Mononuclear cell (primary cell): Measurements from ENCODE around the gene MGAT5. TPM values are rescaled to one million over a fixed set of nuclear protein-coding genes. Genes with fewer than 3 reads are reported as not detected.

Experiments
- H3K27me3 ChIP-seq: 2 replicates; pipeline ENCODE4 v1.6.0; 2011; ENCODE audit warnings: low read length, control low read depth; ENCODE audit not compliant: insufficient read depth
- H3K4me1 ChIP-seq: 2 replicates; pipeline ENCODE4 v1.5.1; 2011; ENCODE audit warnings: mild to moderate bottlenecking, low read length, control low read depth; ENCODE audit not compliant: insufficient read depth
- H3K4me3 ChIP-seq: 2 replicates; pipeline ENCODE4 v1.5.1; 2011; ENCODE audit warnings: mild to moderate bottlenecking, low read length, moderate library complexity
- H3K9me3 ChIP-seq: 2 replicates; pipeline ENCODE4 v1.5.1; 2011; ENCODE audit warnings: low read depth, mild to moderate bottlenecking, control low read depth, low read length
- total RNA-seq: library from RNA; depleted of rRNA; stranded (reverse); fragments of >200 nt; gene quantifications from one replicate; pipeline ENCODE4 v1.2.3, GENCODE V29; 2012

Gene MGAT5
- total RNA-seq, 1 donor = 41.3 TPM

DNA sequence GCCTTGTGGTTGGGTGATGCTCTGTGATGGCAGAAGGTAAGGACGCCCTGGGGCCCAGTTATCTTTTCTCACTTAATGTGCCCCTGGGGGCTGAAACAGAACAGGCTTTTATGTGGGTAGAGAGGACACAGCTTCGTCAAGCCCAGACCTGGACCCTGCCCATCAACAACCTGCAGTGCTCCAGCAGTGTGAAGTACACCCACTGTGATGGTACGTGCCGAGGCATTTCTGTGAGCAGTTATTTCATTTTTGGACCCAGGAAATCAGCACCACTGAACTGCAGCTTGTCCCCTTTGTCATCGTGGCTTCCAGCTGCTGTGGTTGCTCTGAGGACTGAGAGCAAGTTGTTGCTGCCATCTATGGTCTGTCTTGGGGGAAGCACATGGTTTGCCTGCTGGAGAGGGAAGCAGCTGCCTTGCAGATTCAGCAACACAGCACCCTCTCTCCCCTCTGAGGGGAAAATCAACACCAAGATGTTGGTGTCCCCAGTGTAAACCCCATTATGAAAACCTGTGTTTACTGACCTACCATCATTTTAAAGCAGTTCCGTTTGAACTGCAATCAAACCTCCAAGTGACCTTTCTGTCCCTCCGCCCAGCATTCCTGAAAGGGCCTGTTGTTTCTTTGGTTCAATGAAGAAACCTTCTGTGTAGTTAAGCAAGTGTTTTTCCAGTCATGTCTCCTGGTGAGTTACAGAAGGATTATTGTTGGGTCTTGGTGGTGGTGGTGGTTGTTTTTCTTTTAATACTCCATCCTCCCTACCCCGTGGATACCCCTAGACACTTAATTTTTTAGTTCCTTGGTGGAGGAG lies 158.2 kb downstream of the MGAT5 start:
- Histone ChIP-seq H3K27me3 (no peaks in the 10 kb centered on the region), H3K9me3 (no peaks in the 10 kb centered on the region), H3K4me1 (peaks cover 38% of the 10 kb centered on the region), H3K4me3 (no peak overlapping the region)

DNA sequence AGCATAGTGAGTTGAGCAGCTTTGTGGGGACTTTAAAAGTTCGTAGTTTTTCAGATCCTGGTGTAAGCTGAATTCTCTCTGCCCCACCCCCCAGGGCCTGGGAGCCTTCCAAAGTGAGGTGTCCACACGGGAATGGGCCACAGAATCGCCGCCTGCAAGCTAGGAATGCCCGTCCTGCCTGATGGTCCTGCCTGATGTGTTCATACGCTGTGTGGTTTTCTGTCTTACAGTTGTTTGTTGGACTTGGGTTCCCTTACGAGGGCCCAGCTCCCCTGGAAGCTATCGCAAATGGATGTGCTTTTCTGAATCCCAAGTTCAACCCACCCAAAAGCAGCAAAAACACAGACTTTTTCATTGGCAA lies 158.7 kb downstream of the MGAT5 start:
- H3K4me3 ChIP-seq = no peak overlapping the region
- H3K27me3 ChIP-seq = no peaks in the 10 kb centered on the region
- H3K4me1 ChIP-seq = peaks cover 36% of the 10 kb centered on the region
- no peaks in the 10 kb centered on the region for H3K9me3 ChIP-seq

DNA sequence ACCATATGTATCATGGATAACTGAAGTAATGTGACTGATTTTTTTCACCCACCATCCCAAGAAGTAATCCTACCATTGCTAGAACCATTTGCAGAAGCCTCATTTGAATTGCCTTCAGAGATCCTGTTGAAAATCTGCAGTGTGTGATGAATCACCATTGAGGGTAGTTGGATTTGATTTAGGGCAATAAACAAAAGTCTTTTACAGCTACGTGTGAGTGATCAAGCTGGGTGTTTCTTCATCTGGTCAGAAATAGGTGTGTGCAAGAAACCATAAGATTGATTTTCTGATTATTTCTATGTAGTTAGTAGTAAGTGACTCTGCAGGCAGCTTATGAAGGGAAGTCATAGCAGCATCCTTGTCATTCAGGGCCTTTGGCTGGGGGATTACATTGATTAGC lies 159.6 kb downstream of the MGAT5 start:
- H3K4me1 ChIP-seq = peaks cover 31% of the 10 kb centered on the region
- H3K27me3 ChIP-seq = no peaks in the 10 kb centered on the region
- no peaks in the 10 kb centered on the region for H3K9me3 ChIP-seq
- H3K4me3 ChIP-seq = no peak overlapping the region

DNA sequence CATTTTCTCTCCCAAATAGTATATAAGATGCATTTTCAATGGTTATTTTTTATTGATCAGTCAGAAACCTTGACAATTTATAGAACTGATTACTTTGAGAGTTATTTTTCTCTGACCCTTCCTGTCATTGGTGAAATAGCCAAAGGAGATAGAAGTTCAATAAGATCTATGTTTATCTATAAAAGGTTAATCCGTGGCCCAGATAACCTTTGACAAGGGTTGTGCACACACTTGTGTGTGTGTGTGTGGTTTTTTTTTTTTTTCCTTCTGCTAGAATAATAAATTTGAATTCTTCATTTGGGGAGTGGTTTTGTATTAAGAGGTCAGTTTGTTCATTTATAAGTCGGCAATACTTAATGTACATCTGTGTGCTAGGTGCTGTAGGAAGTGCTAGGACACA lies 160.0 kb downstream of the MGAT5 start:
- H3K27me3 ChIP-seq = no peaks in the 10 kb centered on the region
- no peak overlapping the region for H3K4me3 ChIP-seq
- no peaks in the 10 kb centered on the region for H3K9me3 ChIP-seq
- peaks cover 27% of the 10 kb centered on the region for H3K4me1 ChIP-seq

DNA sequence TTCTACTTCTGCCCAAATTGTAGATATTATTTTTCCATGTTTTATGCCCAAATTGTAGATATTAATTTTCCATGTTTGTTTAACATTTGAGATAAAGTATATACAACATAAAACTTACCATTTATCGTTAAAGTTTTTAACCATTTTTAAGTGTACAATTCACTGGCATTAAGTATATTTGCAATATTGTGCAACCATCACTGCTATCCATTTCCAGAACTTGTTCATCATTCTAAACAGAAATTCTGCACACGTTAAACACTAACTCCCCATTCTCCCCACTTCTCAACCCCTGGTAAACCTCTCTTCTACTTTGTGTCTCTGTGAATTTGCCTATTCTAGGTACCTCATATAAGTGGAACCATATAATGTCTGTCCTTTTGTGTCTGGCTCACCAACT lies 162.1 kb downstream of the MGAT5 start:
- H3K4me3 ChIP-seq = no peak overlapping the region
- H3K27me3 ChIP-seq = no peaks in the 10 kb centered on the region
- no peaks in the 10 kb centered on the region for H3K9me3 ChIP-seq
- H3K4me1 ChIP-seq = peaks cover 12% of the 10 kb centered on the region

DNA sequence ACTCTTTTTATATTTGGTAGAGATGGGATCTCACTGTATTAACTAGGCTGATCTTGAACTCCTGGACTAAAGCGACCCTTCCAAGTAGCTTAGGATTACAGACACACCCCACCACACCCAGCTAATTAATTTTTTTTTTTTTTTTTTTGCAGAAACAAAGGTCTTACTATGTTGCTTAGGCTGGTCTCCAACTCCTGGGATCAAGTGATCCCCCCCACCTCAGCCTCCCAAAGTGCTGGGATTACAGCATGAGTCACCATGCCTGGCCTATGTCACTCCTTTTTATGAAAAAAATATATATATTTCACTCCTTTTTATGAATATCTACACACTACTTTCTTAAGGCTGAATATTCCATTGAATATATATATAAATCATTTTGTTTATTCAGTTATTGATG lies 162.8 kb downstream of the MGAT5 start:
- H3K4me1 ChIP-seq = peaks cover 6% of the 10 kb centered on the region
- no peaks in the 10 kb centered on the region for H3K27me3 ChIP-seq
- no peaks in the 10 kb centered on the region for H3K9me3 ChIP-seq
- no peak overlapping the region for H3K4me3 ChIP-seq

DNA sequence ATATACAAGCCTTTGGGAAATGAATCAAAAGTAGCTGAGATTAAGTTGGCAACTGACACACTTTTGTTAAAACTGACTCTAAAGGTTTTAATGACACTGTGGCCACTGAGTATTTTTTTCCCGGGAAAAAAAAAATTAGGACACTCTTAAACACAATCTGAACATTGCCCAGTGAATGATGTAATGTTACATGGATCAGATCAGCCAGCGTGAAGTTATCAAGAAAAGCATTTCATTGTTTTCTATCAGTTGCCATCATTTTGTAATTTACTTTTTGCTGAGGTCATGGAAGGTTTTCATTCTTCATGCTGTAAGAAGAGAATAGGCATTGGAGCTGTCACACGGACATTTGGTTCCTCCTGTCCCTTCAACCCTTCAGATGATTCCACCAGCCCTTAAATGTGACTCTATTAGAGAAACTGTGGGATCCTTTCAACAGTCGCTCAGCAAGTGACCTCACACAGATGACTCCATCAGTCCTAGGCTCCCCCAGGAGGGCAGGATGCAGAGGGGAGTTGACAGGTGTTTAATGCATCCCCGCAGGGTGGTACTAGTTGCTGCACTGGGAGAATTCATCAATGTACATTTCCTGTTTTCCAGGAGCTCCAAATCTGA lies 164.2 kb downstream of the MGAT5 start:
- H3K4me3 ChIP-seq = no peak overlapping the region
- no peaks in the 10 kb centered on the region for H3K9me3 ChIP-seq
- no peaks in the 10 kb centered on the region for H3K27me3 ChIP-seq
- H3K4me1 ChIP-seq = no peaks in the 10 kb centered on the region

DNA sequence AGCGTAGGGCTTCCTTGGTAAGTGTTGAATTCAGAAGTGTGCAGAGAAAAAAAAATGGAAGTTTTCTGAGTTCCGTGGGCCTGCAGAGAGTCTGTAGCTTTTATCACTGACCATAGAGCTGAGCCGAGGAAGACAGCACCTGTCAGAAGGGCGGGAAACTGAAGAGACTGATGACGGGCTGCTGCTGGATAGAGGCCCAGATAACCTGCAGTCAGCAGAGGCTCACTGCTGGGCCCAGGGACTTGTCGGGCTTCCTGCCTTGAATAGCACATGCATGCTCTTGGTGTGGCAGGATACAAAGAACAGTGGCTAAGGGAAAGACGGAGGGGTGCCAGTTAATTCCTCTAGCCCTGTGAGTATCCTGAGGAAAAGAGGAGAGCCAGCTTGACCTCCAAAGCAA lies 166.4 kb downstream of the MGAT5 start:
- no peaks in the 10 kb centered on the region for H3K4me1 ChIP-seq

DNA sequence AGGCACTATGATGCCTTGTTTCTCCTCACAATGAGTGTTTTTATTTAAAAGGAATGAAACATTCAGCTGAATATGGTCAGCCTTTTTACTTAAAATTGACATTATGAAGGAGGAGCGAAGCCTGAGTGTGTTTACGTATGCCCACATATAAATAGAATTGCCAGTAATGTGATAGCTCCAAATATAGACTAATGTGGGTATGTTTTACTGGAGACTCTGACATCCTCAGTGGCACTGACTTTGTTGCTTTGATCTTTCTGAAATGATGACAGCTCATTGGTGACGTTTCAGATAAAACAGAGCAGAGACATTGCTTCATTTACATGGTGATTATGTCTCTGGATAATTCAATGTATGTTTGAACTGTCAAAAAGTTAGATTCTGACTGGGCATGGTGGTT lies 167.0 kb downstream of the MGAT5 start:
- Histone ChIP-seq H3K4me1 (no peaks in the 10 kb centered on the region), H3K4me3 (no peak overlapping the region), H3K9me3 (no peaks in the 10 kb centered on the region), H3K27me3 (no peaks in the 10 kb centered on the region)

More for the DNA sequence above, 166.4 kb downstream of the MGAT5 start:
- Histone ChIP-seq H3K4me3 (no peak overlapping the region), H3K9me3 (no peaks in the 10 kb centered on the region), H3K27me3 (no peaks in the 10 kb centered on the region)

DNA sequence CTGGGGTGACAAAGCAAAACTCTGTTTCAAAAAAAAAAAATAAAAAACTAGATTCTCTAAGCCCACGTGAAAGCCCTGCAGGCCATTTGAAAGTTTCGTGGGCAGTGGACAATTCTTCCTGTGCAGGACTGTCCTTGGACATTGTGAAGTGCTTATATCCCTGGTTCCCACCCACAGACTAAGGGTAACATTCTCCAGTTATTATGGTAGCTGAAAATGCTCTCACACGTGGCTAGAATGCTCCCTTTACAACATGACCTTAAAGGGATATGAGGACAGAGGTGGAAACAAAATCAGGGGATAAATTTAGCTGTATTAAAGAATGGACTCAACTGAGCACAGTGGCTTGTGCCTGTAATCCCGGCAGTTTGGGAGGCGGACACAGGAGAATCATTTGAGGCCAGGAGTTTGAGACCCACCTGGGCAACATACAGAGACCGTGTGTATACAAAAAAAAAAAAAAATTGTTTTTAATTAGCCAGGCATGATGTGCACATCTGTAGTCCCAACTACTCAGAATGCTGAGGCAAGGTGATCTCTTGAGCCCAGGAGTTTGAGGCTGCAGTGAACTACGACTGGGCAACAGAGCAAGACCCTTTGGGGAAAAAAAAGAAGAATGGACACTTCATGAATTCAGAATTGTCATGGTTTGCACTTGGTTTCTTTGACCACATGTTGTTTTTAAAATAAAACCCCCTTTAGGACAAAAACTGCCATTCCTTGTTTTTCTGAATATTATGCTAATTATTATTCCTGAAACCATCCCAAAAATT lies 167.9 kb downstream of the MGAT5 start:
- Histone ChIP-seq H3K4me1 (no peaks in the 10 kb centered on the region), H3K27me3 (no peaks in the 10 kb centered on the region), H3K4me3 (no peak overlapping the region), H3K9me3 (no peaks in the 10 kb centered on the region)

DNA sequence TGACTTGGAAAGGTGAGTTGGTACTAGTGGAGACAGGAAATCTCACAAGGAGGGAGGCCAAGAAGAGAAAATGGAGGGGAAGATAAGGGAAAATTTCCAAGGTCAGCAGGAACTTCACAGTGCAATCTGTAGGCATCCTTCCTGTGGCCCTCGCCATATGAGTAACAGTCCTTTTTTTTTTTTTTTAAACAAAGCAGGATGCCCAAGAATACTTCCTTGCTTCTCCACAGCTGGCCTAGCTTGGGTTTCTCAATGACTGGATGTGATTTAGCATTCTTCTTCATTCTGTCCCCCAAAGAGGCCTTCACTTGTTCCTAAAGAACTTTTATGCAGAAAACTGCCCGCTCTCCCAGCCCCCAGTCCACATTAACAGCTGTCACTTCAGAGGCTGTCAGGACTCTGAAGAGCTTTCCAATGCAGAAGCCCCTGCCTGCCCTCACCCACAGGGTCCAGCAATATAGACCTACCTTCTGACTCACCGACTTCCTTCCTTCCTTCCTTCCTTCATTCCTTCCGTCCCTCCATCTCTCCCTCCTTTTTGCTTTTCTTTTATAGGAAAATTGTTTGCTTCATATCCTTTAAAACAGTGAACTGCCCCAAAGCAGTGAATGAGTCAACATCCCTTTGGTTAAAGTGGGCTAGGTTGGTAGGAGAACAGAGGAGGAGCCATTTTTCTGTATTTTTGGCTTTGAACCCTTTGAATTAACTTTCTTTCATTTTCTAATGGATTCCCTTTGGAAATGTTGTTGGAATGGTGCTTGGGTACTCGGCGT lies 172.0 kb downstream of the MGAT5 start:
- no peaks in the 10 kb centered on the region for H3K4me1 ChIP-seq
- H3K9me3 ChIP-seq = no peaks in the 10 kb centered on the region
- H3K4me3 ChIP-seq = no peak overlapping the region
- H3K27me3 ChIP-seq = no peaks in the 10 kb centered on the region

DNA sequence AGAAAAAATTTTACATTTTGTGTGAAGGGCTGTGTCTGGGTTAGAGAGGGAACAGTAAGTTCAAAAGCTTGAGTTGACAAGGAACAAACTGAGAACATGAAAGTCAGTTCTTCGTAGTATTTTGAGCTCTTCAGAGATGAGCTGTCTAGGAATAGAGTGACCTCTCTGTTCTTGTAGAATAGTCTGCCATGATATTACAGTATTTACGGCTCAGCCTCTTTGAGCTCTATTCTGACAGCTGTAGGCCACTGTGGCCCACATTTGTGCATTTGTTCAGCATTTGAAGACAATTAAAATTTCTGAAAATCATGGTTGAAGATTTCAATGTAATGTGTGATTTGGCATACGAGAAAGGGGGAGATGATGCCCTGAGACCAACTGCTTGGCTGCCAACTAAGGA lies 172.8 kb downstream of the MGAT5 start:
- Histone ChIP-seq H3K27me3 (no peaks in the 10 kb centered on the region), H3K9me3 (no peaks in the 10 kb centered on the region), H3K4me3 (no peak overlapping the region), H3K4me1 (no peaks in the 10 kb centered on the region)

DNA sequence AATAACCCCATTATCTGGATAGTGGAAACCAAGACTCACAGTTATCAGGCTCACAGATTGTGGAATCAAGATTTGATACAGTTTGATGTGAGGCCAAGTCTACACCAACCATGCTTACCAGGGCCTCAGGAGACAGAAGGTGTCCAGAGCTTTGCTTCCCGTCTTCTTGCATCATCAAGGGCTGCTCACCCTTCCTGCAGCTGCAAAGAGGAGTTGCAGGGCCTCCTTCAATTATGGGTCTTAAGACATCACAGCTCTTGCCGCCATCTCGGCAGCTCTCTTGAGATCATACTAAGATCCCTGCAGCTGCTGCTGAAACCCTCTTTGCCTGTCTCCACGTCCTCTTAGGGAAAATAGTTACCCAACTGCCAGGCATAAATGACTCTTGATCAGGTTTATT lies 176.0 kb downstream of the MGAT5 start:
- no peaks in the 10 kb centered on the region for H3K9me3 ChIP-seq
- no peaks in the 10 kb centered on the region for H3K27me3 ChIP-seq
- no peak overlapping the region for H3K4me3 ChIP-seq
- H3K4me1 ChIP-seq = no peaks in the 10 kb centered on the region

DNA sequence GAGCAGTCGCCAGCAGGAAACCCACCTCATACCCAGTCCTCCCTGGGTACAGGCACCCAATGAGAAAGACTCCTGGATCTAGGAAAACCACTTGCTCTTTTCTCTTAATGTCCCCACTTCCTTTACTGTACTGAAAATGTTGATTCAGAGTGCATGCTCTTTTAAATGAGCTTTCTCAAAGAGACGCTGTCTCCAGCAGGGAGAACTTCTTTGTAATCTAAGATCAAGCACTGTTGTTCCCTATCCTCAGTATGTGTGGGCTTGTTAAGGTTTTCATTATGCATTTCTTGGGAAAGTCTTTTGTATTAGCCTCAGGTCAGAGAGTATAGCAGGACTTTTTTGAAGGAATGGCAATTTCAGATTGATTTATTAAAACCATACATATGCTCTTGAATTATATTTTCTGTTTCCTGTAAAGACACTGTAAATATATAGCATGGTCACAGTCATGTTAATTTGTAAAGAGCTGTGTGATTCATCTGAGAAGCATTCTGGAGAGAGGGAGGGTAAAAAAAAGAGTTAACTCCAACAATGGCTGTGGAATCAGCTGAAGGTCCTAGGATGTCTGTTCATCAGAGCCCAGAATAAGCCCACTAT lies 178.1 kb downstream of the MGAT5 start:
- Histone ChIP-seq H3K27me3 (no peaks in the 10 kb centered on the region), H3K4me3 (no peak overlapping the region), H3K4me1 (no peaks in the 10 kb centered on the region), H3K9me3 (no peaks in the 10 kb centered on the region)
